ENCODE results near the gene RAB20. TPM values are rescaled to one million over a fixed set of nuclear protein-coding genes. Genes with fewer than 3 reads are reported as not detected.

Gene RAB20
- total RNA-seq, 1 donor from 2014 or later, result 2.6 TPM

- Mint-ChIP-seq H3K36me3 (ENCODE audit: low read depth, unreplicated experiment) (no peaks in the 10 kb centered on the region), H3K27me3 (ENCODE audit: low read depth, unreplicated experiment) (peaks cover 22% of the 10 kb centered on the region), H3K4me1 (ENCODE audit: low read depth, unreplicated experiment) (no peaks in the 10 kb centered on the region), H3K27ac (ENCODE audit: unreplicated experiment) (no peak overlapping the region), H3K9me3 (ENCODE audit: unreplicated experiment) (peaks cover 3% of the 10 kb centered on the region), H3K4me3 (ENCODE audit: unreplicated experiment) (peak overlapping the region; percentile 54)
- H3K4me1 ChIP-seq (ENCODE audit: insufficient read depth, low read length), result peaks cover 4% of the 10 kb centered on the region
- H3K27me3 ChIP-seq (ENCODE audit: insufficient read depth, low read length), result peaks cover 4% of the 10 kb centered on the region
- no peak overlapping the region for H3K9ac ChIP-seq (ENCODE audit: low read length)
- no peak overlapping the region for H3K4me3 ChIP-seq (ENCODE audit: insufficient read depth, low read depth, low read length)
- TF ChIP-seq, protein P1, sequence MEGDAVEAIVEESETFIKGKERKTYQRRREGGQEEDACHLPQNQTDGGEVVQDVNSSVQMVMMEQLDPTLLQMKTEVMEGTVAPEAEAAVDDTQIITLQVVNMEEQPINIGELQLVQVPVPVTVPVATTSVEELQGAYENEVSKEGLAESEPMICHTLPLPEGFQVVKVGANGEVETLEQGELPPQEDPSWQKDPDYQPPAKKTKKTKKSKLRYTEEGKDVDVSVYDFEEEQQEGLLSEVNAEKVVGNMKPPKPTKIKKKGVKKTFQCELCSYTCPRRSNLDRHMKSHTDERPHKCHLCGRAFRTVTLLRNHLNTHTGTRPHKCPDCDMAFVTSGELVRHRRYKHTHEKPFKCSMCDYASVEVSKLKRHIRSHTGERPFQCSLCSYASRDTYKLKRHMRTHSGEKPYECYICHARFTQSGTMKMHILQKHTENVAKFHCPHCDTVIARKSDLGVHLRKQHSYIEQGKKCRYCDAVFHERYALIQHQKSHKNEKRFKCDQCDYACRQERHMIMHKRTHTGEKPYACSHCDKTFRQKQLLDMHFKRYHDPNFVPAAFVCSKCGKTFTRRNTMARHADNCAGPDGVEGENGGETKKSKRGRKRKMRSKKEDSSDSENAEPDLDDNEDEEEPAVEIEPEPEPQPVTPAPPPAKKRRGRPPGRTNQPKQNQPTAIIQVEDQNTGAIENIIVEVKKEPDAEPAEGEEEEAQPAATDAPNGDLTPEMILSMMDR (IDR thresholded peaks at IDR 0.05; ENCODE audit: insufficient read depth, low read depth, low read length), result no peak
- TF ChIP-seq EZH2 (IDR thresholded peaks at IDR 0.05; ENCODE audit: insufficient read depth, low read length), result no peak
- no peaks in the 10 kb centered on the region for H3K36me3 ChIP-seq (ENCODE audit: insufficient read depth, low read length)
- DNase-seq (ENCODE audit: low read depth), result no peak
- no peaks in the 10 kb centered on the region for H3K79me2 ChIP-seq (ENCODE audit: insufficient read depth, low read length)
- H2AFZ ChIP-seq (ENCODE audit: low read depth, low read length), result no peak overlapping the region
- no peak for FAIRE-seq
- H3K4me2 ChIP-seq (ENCODE audit: low read length), result no peak overlapping the region
- no peak overlapping the region for H3K27ac ChIP-seq (ENCODE audit: low read depth, low read length)
- no peaks in the 10 kb centered on the region for H3K9me3 ChIP-seq (ENCODE audit: insufficient read depth, low read depth, low read length)
- H4K20me1 ChIP-seq (ENCODE audit: insufficient read depth, low read length), result no peaks in the 10 kb centered on the region
Measured at GRCh38 chr13:110564472-110564985, 3.0 kb upstream of the RAB20 start.

- H3K9me3 ChIP-seq (ENCODE audit: insufficient read depth, low read depth, low read length), result no peaks in the 10 kb centered on the region
- no peak for TF ChIP-seq EZH2 (IDR thresholded peaks at IDR 0.05; ENCODE audit: insufficient read depth, low read length)
- TF ChIP-seq, protein P1 (IDR thresholded peaks at IDR 0.05; ENCODE audit: insufficient read depth, low read depth, low read length), result no peak
- H3K4me1 ChIP-seq (ENCODE audit: insufficient read depth, low read length), result peaks cover 4% of the 10 kb centered on the region
- no peak overlapping the region for H2AFZ ChIP-seq (ENCODE audit: low read depth, low read length)
- H3K27me3 ChIP-seq (ENCODE audit: insufficient read depth, low read length), result peaks cover 4% of the 10 kb centered on the region
- no peak overlapping the region for H3K4me2 ChIP-seq (ENCODE audit: low read length)
- H3K36me3 ChIP-seq (ENCODE audit: insufficient read depth, low read length), result no peaks in the 10 kb centered on the region
- H3K4me3 ChIP-seq (ENCODE audit: insufficient read depth, low read depth, low read length), result no peak overlapping the region
- H3K9me3 Mint-ChIP-seq (ENCODE audit: unreplicated experiment), result no peaks in the 10 kb centered on the region
- no peak overlapping the region for H3K9ac ChIP-seq (ENCODE audit: low read length)
- no peaks in the 10 kb centered on the region for H4K20me1 ChIP-seq (ENCODE audit: insufficient read depth, low read length)
- peaks cover 4% of the 10 kb centered on the region for H3K36me3 Mint-ChIP-seq (ENCODE audit: low read depth, unreplicated experiment)
- no peak overlapping the region for H3K27ac Mint-ChIP-seq (ENCODE audit: unreplicated experiment)
- no peak overlapping the region for H3K27ac ChIP-seq (ENCODE audit: low read depth, low read length)
- H3K27me3 Mint-ChIP-seq (ENCODE audit: low read depth, unreplicated experiment), result peaks cover 26% of the 10 kb centered on the region
- no peaks in the 10 kb centered on the region for H3K79me2 ChIP-seq (ENCODE audit: insufficient read depth, low read length)
- FAIRE-seq (no peak), DNase-seq (ENCODE audit: low read depth) (no peak)
- no peak overlapping the region for H3K4me3 Mint-ChIP-seq (ENCODE audit: unreplicated experiment)
- no peaks in the 10 kb centered on the region for H3K4me1 Mint-ChIP-seq (ENCODE audit: low read depth, unreplicated experiment)
Measured at GRCh38 chr13:110563463-110563774, 1.9 kb upstream of the RAB20 start.

DNA sequence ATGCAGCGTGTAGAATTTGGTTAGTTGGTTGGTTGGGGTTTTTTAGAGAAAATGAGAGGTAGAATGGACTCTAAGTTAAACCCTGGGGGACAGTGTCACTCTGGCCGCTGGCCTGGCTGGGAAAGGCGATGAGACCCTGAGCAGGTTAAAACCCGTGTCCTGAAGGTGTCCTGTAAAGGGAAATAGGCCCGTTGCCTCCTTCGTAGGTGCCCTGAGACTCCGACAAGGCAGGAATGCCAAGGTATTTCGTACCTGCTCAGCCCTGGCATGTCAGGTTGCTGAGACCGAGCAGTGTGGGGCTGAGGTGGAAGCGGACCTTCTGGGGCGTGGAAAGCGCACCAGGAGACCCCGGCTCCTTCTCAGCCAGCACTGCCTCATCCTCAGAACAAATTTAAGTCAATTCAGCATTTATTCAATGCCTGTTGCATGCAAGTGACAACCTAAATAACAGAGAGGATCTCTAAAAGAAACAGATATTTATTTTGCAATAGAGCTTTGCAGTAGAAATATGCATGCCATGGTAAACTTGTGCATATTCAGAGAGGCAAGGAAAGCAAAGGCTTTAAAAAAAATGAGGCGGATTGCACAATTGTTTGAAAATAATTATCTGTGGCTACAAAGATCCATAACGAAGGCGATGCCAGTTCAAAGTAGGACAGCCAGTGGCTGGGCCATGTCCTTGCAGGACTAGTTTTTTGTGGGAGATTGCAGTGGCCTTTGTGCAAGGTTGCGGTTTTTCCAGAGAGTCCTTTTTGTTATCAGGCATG, 1.4 kb upstream of the RAB20 start:
- H3K27me3 Mint-ChIP-seq (ENCODE audit: low read depth, unreplicated experiment), result peaks cover 26% of the 10 kb centered on the region
- no peak overlapping the region for H2AFZ ChIP-seq (ENCODE audit: low read depth, low read length)
- DNase-seq (ENCODE audit: low read depth), result no peak

More for the DNA sequence above, 1.4 kb upstream of the RAB20 start:
- Histone ChIP-seq H3K27ac (ENCODE audit: low read depth, low read length) (no peak overlapping the region), H3K79me2 (ENCODE audit: insufficient read depth, low read length) (no peaks in the 10 kb centered on the region), H3K4me3 (ENCODE audit: insufficient read depth, low read depth, low read length) (no peak overlapping the region), H4K20me1 (ENCODE audit: insufficient read depth, low read length) (no peaks in the 10 kb centered on the region), H3K4me2 (ENCODE audit: low read length) (peak overlapping the region; percentile 97), H3K36me3 (ENCODE audit: insufficient read depth, low read length) (no peaks in the 10 kb centered on the region), H3K27me3 (ENCODE audit: insufficient read depth, low read length) (peaks cover 4% of the 10 kb centered on the region), H3K9me3 (ENCODE audit: insufficient read depth, low read depth, low read length) (peaks cover under 1% of the 10 kb centered on the region), H3K9ac (ENCODE audit: low read length) (no peak overlapping the region), H3K4me1 (ENCODE audit: insufficient read depth, low read length) (peaks cover 4% of the 10 kb centered on the region)
- H3K36me3 Mint-ChIP-seq (ENCODE audit: low read depth, unreplicated experiment), result peaks cover 4% of the 10 kb centered on the region
- H3K4me1 Mint-ChIP-seq (ENCODE audit: low read depth, unreplicated experiment), result no peaks in the 10 kb centered on the region
- no peak for TF ChIP-seq EZH2 (IDR thresholded peaks at IDR 0.05; ENCODE audit: insufficient read depth, low read length)
- TF ChIP-seq, protein P1 (IDR thresholded peaks at IDR 0.05; ENCODE audit: insufficient read depth, low read depth, low read length), result no peak
- H3K27ac Mint-ChIP-seq (ENCODE audit: unreplicated experiment), result no peak overlapping the region
- FAIRE-seq, result no peak
- no peaks in the 10 kb centered on the region for H3K9me3 Mint-ChIP-seq (ENCODE audit: unreplicated experiment)
- peak overlapping the region; percentile 96 for H3K4me3 Mint-ChIP-seq (ENCODE audit: unreplicated experiment)

All from astrocyte (in vitro differentiated cells and primary cell).